Measurements from ENCODE around the gene NME3. TPM values are rescaled to one million over a fixed set of nuclear protein-coding genes. Genes with fewer than 3 reads are reported as not detected.

NME3 gene
- total and polyA plus RNA-seq, 9 of the 15 experiments (the other 6 are each of a cell fraction or from before 2014, with no cell fraction given), result 0.68 to 76.3 (median 11.5) TPM

- TF ChIP-seq FOXJ2 (tag; IDR thresholded peaks at IDR 0.05) (no peak), ZSCAN32 (CRISPR knock-in tag; IDR thresholded peaks at IDR 0.05) (no peak), ZNF324 (CRISPR knock-in tag; IDR thresholded peaks at IDR 0.05) (no peak), KLF1 (tag; IDR thresholded peaks at IDR 0.05) (no peak), CREBBP (IDR thresholded peaks at IDR 0.05; ENCODE audit: low read depth, low read length) (no peak), MECOM (CRISPR knock-in tag; IDR thresholded peaks at IDR 0.05) (no peak), ARID3B (CRISPR knock-in tag; IDR thresholded peaks at IDR 0.05; ENCODE audit: borderline replicate concordance) (no peak), ZBTB5 (IDR thresholded peaks at IDR 0.05) (no peak), SETDB1 (IDR thresholded peaks at IDR 0.05; ENCODE audit: low read length) (no peak), NCOA4 (IDR thresholded peaks at IDR 0.05; ENCODE audit: partially characterized antibody) (no peak), VEZF1 (CRISPR knock-in tag; IDR thresholded peaks at IDR 0.05) (0 out of 2 replicates have a peak, but pooled peaks have one; percentile 16), ZNF778 (CRISPR knock-in tag; IDR thresholded peaks at IDR 0.05) (no peak), PATZ1 (CRISPR knock-in tag; IDR thresholded peaks at IDR 0.05; ENCODE audit: borderline replicate concordance) (no peak), ZNF277 (CRISPR knock-in tag; IDR thresholded peaks at IDR 0.05; ENCODE audit: borderline replicate concordance) (no peak), HDAC2 (IDR thresholded peaks at IDR 0.05) (no peak; the same call in 1 of the 2 replicates), U2AF1 (optimal IDR thresholded peaks at IDR 0.05; ENCODE audit: low read depth, low read length) (no peak), KAT2B (IDR thresholded peaks at IDR 0.05; ENCODE audit: low read depth, low read length) (no peak), ZBTB8A (IDR thresholded peaks at IDR 0.05; ENCODE audit: partially characterized antibody) (no peak), HMGXB4 (CRISPR knock-in tag; IDR thresholded peaks at IDR 0.05) (no peak)
Measured at GRCh38 chr16:1812732-1813163, 41.4 kb upstream of the NME3 start (continued).
